Endodermal cell (in vitro differentiated cells): Measurements from ENCODE around the gene GRK6. TPM values are rescaled to one million over a fixed set of nuclear protein-coding genes. Genes with fewer than 3 reads are reported as not detected.

Experiments used
- DNase-seq: peaks from one replicate; pipeline ENCODE4 v3.0.0-alpha.2; 2017
- H3K27ac ChIP-seq: 2 replicates; pipeline ENCODE4 v1.5.1; 2013; ENCODE audit warnings: mild to moderate bottlenecking, low read depth, low read length, moderate library complexity
- H3K27me3 ChIP-seq: 2 replicates; pipeline ENCODE4 v1.6.1; 2013; ENCODE audit warnings: mild to moderate bottlenecking, low read length, moderate library complexity; ENCODE audit not compliant: insufficient read depth, control insufficient read depth, poor library complexity, severe bottlenecking
- H3K36me3 ChIP-seq: 2 replicates; pipeline ENCODE4 v1.7.0; 2013; ENCODE audit warnings: mild to moderate bottlenecking, low read length, moderate library complexity; ENCODE audit not compliant: control insufficient read depth, insufficient read depth
- H3K4me1 ChIP-seq: one replicate; pipeline ENCODE4 v1.7.0; 2013; ENCODE audit warnings: low read length; ENCODE audit not compliant: control insufficient read depth, insufficient read depth
- H3K4me3 ChIP-seq: 2 replicates; pipeline ENCODE4 v1.5.1; 2013; ENCODE audit warnings: mild to moderate bottlenecking, low read length, moderate library complexity
- H3K9ac ChIP-seq: 2 replicates; pipeline ENCODE4 v1.6.1; 2013; ENCODE audit warnings: mild to moderate bottlenecking, low read length, moderate library complexity; ENCODE audit not compliant: poor library complexity, severe bottlenecking; ENCODE audit errors: extremely low read depth
- H3K9me3 ChIP-seq: 2 replicates; pipeline ENCODE4 v1.6.1; 2013; ENCODE audit warnings: mild to moderate bottlenecking, low read length, moderate library complexity; ENCODE audit not compliant: control insufficient read depth
- H3K27ac Mint-ChIP-seq: 2 replicates; pipeline ENCODE4 v1.8.0; 2020; ENCODE audit warnings: mixed read lengths
- H3K27me3 Mint-ChIP-seq: 2 replicates; pipeline ENCODE4 v1.8.0; 2021; ENCODE audit warnings: mild to moderate bottlenecking, mixed read lengths; ENCODE audit not compliant: insufficient read depth
- H3K36me3 Mint-ChIP-seq: 2 replicates; pipeline ENCODE4 v1.8.0; 2020; ENCODE audit warnings: low read depth, mixed read lengths
- H3K4me1 Mint-ChIP-seq: 2 replicates; pipeline ENCODE4 v1.8.0; 2020; ENCODE audit warnings: mixed read lengths
- H3K4me3 Mint-ChIP-seq: 2 replicates; pipeline ENCODE4 v1.8.0; 2020; ENCODE audit warnings: mild to moderate bottlenecking, moderate library complexity, mixed read lengths
- H3K9me3 Mint-ChIP-seq: 2 replicates; pipeline ENCODE4 v1.8.0; 2020; ENCODE audit warnings: mild to moderate bottlenecking, mixed read lengths
- WGBS, 2 experiments: methylation state at CpG; one replicate each; pipeline versions ENCODE4 v1.1.5 to v1.1.7; 2013; ENCODE audit warnings: missing lambda C conversion rate in 2 of 2, mixed read lengths in 1 of 2; ENCODE audit not compliant: insufficient coverage in 1 of 2, insufficient read length in 1 of 2; 5-methylcytosine and 5-hydroxymethylcytosine counted together
- total RNA-seq, 2 donors: library from RNA; stranded (reverse); fragmentation: NEBNext Ultra II Directional in 1 of 2; extraction: Animal tissue kit (Norgen Biotek cat#: 25700) in 1 of 2; gene quantifications; 2 replicates in 1 of 2; 3 replicates in 1 of 2; pipeline ENCODE4 v1.2.1, GENCODE V29; 2021
- TF ChIP-seq, protein P1 (sequence below): fragments of 200-600 bp; sonication (generic); conservative IDR thresholded peaks from 2 replicates; pipeline ENCODE4 v1.5.0; 2021; ENCODE audit warnings: antibody characterized with exemption, mild to moderate bottlenecking

Gene GRK6
- total RNA-seq, 2 donors from 2014 or later: 51.6 to 66.8 TPM

- peaks cover 79% of the 10 kb centered on the region for H3K27me3 ChIP-seq
- no peak overlapping the region for H3K27ac Mint-ChIP-seq
These were observed 24.0 kb upstream of the GRK6 start for GRCh38 chr5:177402271-177403043.

DNA sequence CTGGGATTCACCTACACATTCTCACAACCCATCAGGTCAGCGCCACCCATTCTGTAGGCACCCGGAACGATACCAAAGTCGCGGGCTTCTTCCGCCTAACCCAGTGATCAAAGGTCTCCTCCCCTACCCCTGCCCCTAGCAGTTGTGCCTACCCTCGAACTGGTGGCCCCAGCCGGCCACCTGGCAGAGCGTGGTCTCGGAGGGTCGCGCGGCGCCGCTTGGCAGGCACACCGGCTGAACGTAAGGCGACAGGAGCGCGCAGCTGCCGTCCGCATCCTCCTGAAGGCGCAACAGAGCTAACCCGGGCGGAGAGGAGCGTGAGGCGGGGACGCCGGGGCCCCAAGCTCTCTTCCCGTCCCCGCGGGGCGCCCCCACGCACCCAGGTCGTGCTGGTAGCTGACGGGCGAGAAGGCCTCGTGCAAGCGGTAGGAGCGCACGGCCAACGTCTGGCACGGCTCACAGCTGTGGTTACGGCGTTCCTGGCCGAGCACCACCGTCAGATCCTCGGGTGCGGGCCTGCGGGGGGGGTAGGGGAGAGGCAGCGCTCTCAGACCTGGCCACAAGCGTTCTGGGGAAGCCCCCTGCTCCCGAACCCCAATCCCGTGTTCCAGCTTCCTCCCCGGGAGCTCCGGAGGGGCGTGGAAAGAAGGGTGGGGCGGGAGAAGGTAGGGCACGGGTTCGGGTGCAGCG, 23.2 kb upstream of the GRK6 start:
- WGBS, 2 experiments: 2 to 4% methylated on average over 16 to 61 of the region's 61 CpGs
- Histone ChIP-seq H3K4me1 (no peaks in the 10 kb centered on the region), H3K9ac (no peak overlapping the region), H3K4me3 (peak overlapping the region; percentile 64), H3K9me3 (no peaks in the 10 kb centered on the region), H3K27me3 (peaks cover 85% of the 10 kb centered on the region), H3K27ac (no peak overlapping the region), H3K36me3 (no peaks in the 10 kb centered on the region)
- H3K4me3 Mint-ChIP-seq: peak overlapping the region; percentile 54
- peaks cover 2% of the 10 kb centered on the region for H3K4me1 Mint-ChIP-seq
- H3K36me3 Mint-ChIP-seq: no peaks in the 10 kb centered on the region
- peak; percentile 84 for DNase-seq
- H3K9me3 Mint-ChIP-seq: no peaks in the 10 kb centered on the region
- H3K27me3 Mint-ChIP-seq: peaks cover 85% of the 10 kb centered on the region
- no peak overlapping the region for H3K27ac Mint-ChIP-seq
- TF ChIP-seq, protein P1, sequence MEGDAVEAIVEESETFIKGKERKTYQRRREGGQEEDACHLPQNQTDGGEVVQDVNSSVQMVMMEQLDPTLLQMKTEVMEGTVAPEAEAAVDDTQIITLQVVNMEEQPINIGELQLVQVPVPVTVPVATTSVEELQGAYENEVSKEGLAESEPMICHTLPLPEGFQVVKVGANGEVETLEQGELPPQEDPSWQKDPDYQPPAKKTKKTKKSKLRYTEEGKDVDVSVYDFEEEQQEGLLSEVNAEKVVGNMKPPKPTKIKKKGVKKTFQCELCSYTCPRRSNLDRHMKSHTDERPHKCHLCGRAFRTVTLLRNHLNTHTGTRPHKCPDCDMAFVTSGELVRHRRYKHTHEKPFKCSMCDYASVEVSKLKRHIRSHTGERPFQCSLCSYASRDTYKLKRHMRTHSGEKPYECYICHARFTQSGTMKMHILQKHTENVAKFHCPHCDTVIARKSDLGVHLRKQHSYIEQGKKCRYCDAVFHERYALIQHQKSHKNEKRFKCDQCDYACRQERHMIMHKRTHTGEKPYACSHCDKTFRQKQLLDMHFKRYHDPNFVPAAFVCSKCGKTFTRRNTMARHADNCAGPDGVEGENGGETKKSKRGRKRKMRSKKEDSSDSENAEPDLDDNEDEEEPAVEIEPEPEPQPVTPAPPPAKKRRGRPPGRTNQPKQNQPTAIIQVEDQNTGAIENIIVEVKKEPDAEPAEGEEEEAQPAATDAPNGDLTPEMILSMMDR: no peak

More at GRCh38 chr5:177402271-177403043, 24.0 kb upstream of the GRK6 start:
- Histone ChIP-seq H3K9ac (no peak overlapping the region), H3K27ac (no peak overlapping the region), H3K36me3 (no peaks in the 10 kb centered on the region), H3K4me1 (no peaks in the 10 kb centered on the region), H3K9me3 (no peaks in the 10 kb centered on the region), H3K4me3 (peak overlapping the region; percentile 64)
- Mint-ChIP-seq H3K27me3 (peaks cover 83% of the 10 kb centered on the region), H3K36me3 (no peaks in the 10 kb centered on the region), H3K4me1 (peaks cover 2% of the 10 kb centered on the region), H3K9me3 (no peaks in the 10 kb centered on the region), H3K4me3 (peak overlapping the region; percentile 54)
- peak; percentile 95 for DNase-seq
- 15 to 20% methylated on average over 33 to 49 of the region's 49 CpGs for WGBS, 2 experiments
- TF ChIP-seq, protein P1: peak; percentile 80

DNA sequence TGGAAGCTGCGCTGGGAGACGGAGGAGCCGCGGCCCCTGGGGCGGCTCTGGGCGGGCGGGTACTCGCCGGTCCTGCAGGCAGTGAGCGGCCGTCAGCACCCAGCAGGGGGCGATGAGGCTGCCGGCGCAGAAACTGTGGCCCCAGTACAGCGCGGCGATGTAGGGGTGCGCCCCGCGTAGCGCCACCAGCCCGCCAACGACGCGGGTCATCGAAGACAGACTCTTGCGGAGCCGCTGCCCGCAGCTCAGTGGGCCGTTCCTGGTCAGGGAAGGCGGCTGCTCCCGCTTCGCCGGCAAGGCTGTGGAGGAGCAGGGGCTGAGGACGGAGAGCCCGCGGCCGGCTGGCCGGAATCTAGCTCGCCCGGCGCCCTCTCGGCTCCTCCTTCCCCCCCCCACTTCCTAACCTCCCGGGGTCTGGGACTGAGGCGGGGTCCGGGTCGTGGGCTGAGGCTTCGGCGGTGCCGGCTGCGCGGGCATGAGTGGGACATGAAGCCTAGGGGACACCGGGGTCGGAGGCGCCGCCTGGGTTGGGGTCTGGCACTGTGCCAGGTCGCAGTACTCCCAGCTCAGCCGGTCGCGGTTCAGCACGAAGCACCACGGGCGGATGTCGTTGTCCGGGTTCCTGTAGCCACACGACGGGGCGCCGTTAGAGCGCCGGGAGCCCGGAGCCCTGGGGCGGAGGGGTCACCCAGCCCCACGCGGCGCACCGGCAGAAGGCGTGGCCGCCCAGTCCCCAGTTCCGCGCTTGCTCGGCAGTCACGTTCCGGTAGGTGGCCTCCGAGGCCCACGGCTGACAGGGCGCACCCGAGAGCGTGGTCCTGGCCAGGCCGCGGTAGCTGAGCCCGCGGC, 22.5 kb upstream of the GRK6 start:
- Histone ChIP-seq H3K9ac (no peak overlapping the region), H3K27ac (no peak overlapping the region), H3K36me3 (no peaks in the 10 kb centered on the region), H3K4me3 (peak overlapping the region; percentile 64), H3K4me1 (no peaks in the 10 kb centered on the region), H3K27me3 (peaks cover 92% of the 10 kb centered on the region), H3K9me3 (no peaks in the 10 kb centered on the region)
- peak; percentile 85 for DNase-seq
- no peaks in the 10 kb centered on the region for H3K36me3 Mint-ChIP-seq
- no peaks in the 10 kb centered on the region for H3K9me3 Mint-ChIP-seq
- WGBS, 2 experiments: 0 to 2% methylated on average over 21 to 93 of the region's 93 CpGs
- peaks cover 2% of the 10 kb centered on the region for H3K4me1 Mint-ChIP-seq
- no peak overlapping the region for H3K27ac Mint-ChIP-seq
- TF ChIP-seq, protein P1: peak; percentile 65
- peak overlapping the region; percentile 54 for H3K4me3 Mint-ChIP-seq
- H3K27me3 Mint-ChIP-seq: peaks cover 87% of the 10 kb centered on the region
